ENCODE results near the gene MLH1. TPM values are rescaled to one million over a fixed set of nuclear protein-coding genes. Genes with fewer than 3 reads are reported as not detected.

Gene MLH1
- total RNA-seq, 1 donor from 2014 or later: 30.0 TPM

GRCh38 chr3:37093481-37093880, 100.2 kb downstream of the MLH1 start:
- DNase-seq (ENCODE audit: low spot score): no peak

DNA sequence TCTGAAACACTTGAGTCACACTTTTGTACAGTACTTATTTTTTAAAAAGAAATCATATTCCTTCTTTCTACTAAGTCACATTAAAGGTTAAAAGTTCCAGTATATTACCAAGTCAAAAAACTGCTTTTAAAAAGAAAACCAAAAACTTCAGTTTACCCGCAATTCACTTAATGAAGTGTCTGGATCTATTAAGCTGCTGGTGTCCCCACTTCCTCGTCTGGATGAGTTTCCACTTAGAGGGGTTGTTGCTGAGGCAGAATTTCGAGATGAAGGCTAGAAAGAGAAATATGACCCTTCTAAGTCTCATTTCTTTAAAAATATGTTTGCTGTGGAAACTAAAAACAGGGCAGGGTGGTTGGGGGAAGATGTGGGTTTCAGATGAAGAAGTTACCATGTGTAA, 101.3 kb downstream of the MLH1 start:
- DNase-seq (ENCODE audit: low spot score): no peak

DNA sequence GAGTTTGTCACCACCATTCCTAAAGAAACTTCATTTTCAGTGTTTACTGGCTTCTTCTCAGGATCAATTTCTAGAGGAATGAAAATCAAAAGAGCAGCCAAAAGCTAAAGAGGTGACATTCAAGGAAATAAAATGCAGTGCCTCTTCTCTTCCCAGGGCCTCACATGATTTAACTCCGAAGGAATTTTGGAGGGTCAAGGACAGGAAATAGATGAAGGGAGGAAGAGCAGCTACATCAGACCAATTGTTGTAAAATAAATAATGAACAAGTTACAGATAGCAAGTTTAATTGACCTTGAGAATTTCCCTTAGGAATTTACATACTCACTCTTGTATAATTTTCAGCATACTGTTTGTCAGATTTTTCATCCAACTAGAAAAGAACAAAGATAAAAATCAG, 103.0 kb downstream of the MLH1 start:
- no peak for DNase-seq (ENCODE audit: low spot score)

DNA sequence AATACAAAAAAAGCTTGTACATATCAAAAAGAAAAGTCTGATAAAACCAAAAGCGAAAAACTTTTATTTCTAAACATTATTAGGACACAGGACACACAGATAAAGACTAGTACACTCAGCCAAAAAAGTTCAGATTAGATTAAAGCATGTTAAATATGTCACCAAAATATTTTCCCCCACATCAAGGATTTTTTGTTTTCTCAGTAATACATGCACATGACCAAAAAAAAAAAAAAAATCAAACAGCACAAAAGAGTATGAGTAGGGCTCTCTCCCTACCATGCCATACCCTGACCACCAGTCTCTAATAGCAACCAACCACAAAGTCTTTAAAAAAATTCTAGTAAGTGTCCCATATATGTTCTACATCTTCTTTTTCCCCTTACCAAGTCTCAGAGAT, 103.7 kb downstream of the MLH1 start:
- DNase-seq (ENCODE audit: low spot score): no peak

- no peak for DNase-seq (ENCODE audit: low spot score)
Observed at GRCh38 chr3:37097776-37098175, 104.5 kb downstream of the MLH1 start.

DNA sequence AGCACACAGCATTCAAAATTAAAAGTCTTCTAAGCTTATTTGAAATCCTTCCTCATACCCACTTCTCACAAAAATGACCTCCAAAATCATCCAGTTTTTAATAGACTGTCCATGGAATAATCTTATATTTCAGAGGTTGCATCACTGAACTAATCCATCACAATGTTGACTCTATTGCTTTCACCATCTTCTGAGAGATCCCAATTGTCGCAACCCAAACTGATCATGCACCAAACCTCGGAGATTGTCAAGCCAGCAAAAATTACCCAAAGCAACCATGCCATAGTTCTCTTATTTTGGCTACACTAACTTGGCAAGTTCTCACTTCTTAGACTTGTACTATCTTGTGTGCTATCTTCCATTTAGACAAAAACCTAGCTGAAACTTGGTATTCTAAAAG, 105.6 kb downstream of the MLH1 start:
- no peak for DNase-seq (ENCODE audit: low spot score)

DNA sequence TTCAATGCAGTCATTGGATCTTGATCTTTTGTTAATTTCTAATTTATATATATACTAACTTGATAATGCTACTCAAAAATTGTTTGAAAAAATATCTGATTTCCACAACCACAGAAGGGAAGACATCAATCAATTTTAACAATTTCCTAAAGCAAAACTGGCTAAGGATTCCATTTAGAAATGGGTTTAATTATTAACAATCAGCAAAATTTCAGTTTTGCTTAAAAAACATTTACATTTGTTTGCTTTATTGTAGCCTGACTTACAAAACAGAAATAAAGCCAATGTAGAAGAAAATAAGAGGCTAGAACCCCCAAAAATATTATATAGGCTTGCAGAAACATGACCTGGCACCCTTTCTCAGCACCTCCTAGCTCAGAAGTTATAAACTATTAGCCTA, 106.2 kb downstream of the MLH1 start:
- DNase-seq (ENCODE audit: low spot score): no peak

DNA sequence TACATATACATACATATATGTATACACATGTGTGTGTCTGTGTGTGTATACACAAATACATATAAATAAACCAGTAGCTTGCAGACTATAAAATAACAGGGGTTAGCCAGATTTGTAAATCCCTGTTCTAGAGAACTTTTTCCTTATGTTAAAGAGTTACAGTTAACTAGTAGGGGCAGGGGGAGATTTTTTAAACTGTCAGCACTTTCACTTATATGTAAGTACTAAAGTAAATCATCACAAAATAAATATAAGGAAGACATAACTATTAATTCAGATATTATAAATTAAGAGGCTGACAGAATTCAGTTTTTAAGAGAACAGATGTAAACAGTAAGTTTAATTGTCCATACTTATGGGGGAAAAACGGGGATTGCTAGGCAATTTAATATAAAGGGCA, 107.1 kb downstream of the MLH1 start:
- DNase-seq (ENCODE audit: low spot score): no peak

Other genes starting within 250 kb of the MLH1 start
- gene DCLK3, start 229.0 kb upstream of the MLH1 start, total RNA-seq: 0.12 TPM
- gene TRANK1, start 48.5 kb upstream of the MLH1 start, total RNA-seq: 44.2 TPM
- 24.6 TPM for gene EPM2AIP1, start 387 bp upstream of the MLH1 start, total RNA-seq
- 54.0 TPM for gene LRRFIP2, start 181.1 kb downstream of the MLH1 start, total RNA-seq
- gene GOLGA4, start 249.8 kb downstream of the MLH1 start, total RNA-seq: 89.0 TPM

All from mucosa of gallbladder (tissue), 1 donor.